ENCODE measurements around the gene CREBBP. TPM values are rescaled to one million over a fixed set of nuclear protein-coding genes. Genes with fewer than 3 reads are reported as not detected.

Gene CREBBP
- total and polyA plus RNA-seq, 2 donors (not counting 3 experiments of a cell fraction or from before 2014, with no cell fraction given) = 13.8 to 72.7 TPM

DNA sequence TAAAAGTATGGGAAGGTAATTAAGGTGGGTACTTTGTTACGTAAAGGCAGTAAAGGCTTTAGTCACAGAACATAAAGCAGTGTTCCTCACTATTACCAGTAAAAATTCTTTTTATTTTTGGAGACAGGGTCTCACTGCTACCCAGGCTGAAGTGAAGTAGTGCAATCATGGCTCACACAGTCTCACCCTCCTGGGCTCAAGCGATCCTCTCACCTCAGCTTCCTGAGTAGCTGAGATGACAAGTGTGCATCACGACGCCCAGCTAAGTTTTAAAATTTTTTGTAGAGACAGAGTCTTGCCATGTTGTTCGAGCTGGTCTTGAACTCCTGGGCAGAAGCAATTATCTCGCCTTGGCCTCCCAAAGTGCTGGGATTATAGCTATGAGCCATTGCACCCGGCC lies 80.5 kb downstream of the CREBBP start:
- Histone ChIP-seq H3K27ac (ENCODE audit: insufficient read depth, low read depth, low read length) (no peak overlapping the region), H3K9ac (replicated peaks; ENCODE audit: extremely low read depth, insufficient read depth, low read length) (no peak overlapping the region), H3K9me1 (replicated peaks; ENCODE audit: control insufficient read depth, extremely low read depth, insufficient read depth, low read length) (no peaks in the 10 kb centered on the region), H3K36me3 (ENCODE audit: control insufficient read depth in 2 of 2, extremely low read depth in 1 of 2, insufficient read depth in 2 of 2, low read length in 2 of 2) (no peaks in the 10 kb centered on the region), H3K4me1 (ENCODE audit: control insufficient read depth, extremely low read depth, insufficient read depth, low read length) (peaks cover 6% of the 10 kb centered on the region), H3K4me2 (ENCODE audit: insufficient read depth, low read length) (no peak overlapping the region), H3K27me3 (ENCODE audit: control insufficient read depth in 2 of 2, insufficient read depth in 2 of 2, low read length in 2 of 2) (no peaks in the 10 kb centered on the region), H3K79me2 (ENCODE audit: control insufficient read depth, insufficient read depth, low read length) (peaks cover 85% of the 10 kb centered on the region), H3K9me3 (replicated peaks; ENCODE audit: control insufficient read depth, insufficient read depth, low read length) (no peaks in the 10 kb centered on the region), H3K4me3 (replicated peaks in 1 of 3; ENCODE audit: insufficient read depth in 1 of 3, low read depth in 1 of 3, low read length in 3 of 3) (no peak overlapping the region), H4K20me1 (replicated peaks; ENCODE audit: control insufficient read depth, extremely low read depth, insufficient read depth, low read length) (peaks cover 26% of the 10 kb centered on the region), H2AFZ (ENCODE audit: low read depth, low read length) (no peak overlapping the region)
- FAIRE-seq (no peak), DNase-seq (ENCODE audit: low read depth, low spot score) (no peak)
- BruUV-seq (replicated peaks) = no TSS peak
- dilution Hi-C loops (cut with MboI; ENCODE audit: extremely low pct_ligation_motif_present, low sequenced_read_pairs) (no loop called here), intact Hi-C loops (cut with micrococcal nuclease) (no loop called here)
- ChIA-PET POLR2A (no interaction called here), CTCF (no interaction called here)
- TF ChIP-seq POLR2A (IDR thresholded peaks at IDR 0.05; ENCODE audit: low read depth, low read length) = no peak
- no peak for TF ChIP-seq MYC (IDR thresholded peaks at IDR 0.05; ENCODE audit: low read depth, low read length)
- no peak for TF ChIP-seq POLR2AphosphoS5 (IDR thresholded peaks at IDR 0.05; ENCODE audit: insufficient read depth, low read depth, low read length)
- TF ChIP-seq FOS (IDR thresholded peaks at IDR 0.05; ENCODE audit: borderline replicate concordance, insufficient read depth, low read length) = no peak
- TF ChIP-seq, protein P1, sequence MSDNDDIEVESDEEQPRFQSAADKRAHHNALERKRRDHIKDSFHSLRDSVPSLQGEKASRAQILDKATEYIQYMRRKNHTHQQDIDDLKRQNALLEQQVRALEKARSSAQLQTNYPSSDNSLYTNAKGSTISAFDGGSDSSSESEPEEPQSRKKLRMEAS (IDR thresholded peaks at IDR 0.05; ENCODE audit: insufficient read depth, insufficient read length) = no peak
- no peak for TF ChIP-seq EZH2 (IDR thresholded peaks at IDR 0.05; ENCODE audit: borderline replicate concordance, low read depth, low read length, severe bottlenecking)
- no peak for TF ChIP-seq JUN (IDR thresholded peaks at IDR 0.05; ENCODE audit: borderline replicate concordance, insufficient read depth, insufficient read length, low read depth)
- no peak for TF ChIP-seq GATA2 (IDR thresholded peaks at IDR 0.05; ENCODE audit: insufficient read depth, insufficient read length, low read depth, low read length)
- TF ChIP-seq, protein P2, sequence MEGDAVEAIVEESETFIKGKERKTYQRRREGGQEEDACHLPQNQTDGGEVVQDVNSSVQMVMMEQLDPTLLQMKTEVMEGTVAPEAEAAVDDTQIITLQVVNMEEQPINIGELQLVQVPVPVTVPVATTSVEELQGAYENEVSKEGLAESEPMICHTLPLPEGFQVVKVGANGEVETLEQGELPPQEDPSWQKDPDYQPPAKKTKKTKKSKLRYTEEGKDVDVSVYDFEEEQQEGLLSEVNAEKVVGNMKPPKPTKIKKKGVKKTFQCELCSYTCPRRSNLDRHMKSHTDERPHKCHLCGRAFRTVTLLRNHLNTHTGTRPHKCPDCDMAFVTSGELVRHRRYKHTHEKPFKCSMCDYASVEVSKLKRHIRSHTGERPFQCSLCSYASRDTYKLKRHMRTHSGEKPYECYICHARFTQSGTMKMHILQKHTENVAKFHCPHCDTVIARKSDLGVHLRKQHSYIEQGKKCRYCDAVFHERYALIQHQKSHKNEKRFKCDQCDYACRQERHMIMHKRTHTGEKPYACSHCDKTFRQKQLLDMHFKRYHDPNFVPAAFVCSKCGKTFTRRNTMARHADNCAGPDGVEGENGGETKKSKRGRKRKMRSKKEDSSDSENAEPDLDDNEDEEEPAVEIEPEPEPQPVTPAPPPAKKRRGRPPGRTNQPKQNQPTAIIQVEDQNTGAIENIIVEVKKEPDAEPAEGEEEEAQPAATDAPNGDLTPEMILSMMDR (IDR thresholded peaks at IDR 0.05; ENCODE audit: extremely low read depth in 1 of 2, insufficient read depth in 1 of 2, low read depth in 1 of 2, low read length in 2 of 2) = no peak

Measured in endothelial cell of umbilical vein (primary cell).